Heart right ventricle (tissue), 16 donors: Measurements from ENCODE around the gene SMIM12. TPM values are rescaled to one million over a fixed set of nuclear protein-coding genes. Genes with fewer than 3 reads are reported as not detected.

Experiments used
- ATAC-seq, 8 donors: fragments of 200-7000 bp; cut with Tn5 transposase; one replicate each; pipeline ENCODE4 v1.9.1; 2020; ENCODE audit warnings: mild to moderate bottlenecking in 8 of 8, moderate library complexity in 8 of 8, moderate number of reproducible peaks in 1 of 8
- DNase-seq, 2 donors: peaks; one replicate each; pipeline ENCODE4 v3.0.0-alpha.2; 2020
- H3K27ac ChIP-seq, 10 donors: fragments of 200-600 bp; sonication (generic) in 2 of 10; one replicate each; pipeline versions ENCODE4 v1.5.0 to v1.8.0; 2020 to 2022; ENCODE audit warnings: mild to moderate bottlenecking in 3 of 10
- H3K27me3 ChIP-seq, 7 donors: fragments of 200-600 bp; one replicate each; pipeline ENCODE4 v1.8.0; 2021 to 2022; ENCODE audit warnings: mild to moderate bottlenecking in 2 of 7
- H3K36me3 ChIP-seq, 9 donors: fragments of 200-600 bp; sonication (generic) in 1 of 9; one replicate each; pipeline versions ENCODE4 v1.5.0 to v1.8.0; 2020 to 2022; ENCODE audit warnings: mild to moderate bottlenecking in 2 of 9
- H3K4me1 ChIP-seq, 9 donors: fragments of 200-600 bp; sonication (generic) in 1 of 9; one replicate each; pipeline versions ENCODE4 v1.5.0 to v1.8.0; 2020 to 2022; ENCODE audit warnings: mild to moderate bottlenecking in 4 of 9
- H3K4me3 ChIP-seq, 10 donors: fragments of 200-600 bp; sonication (generic) in 2 of 10; one replicate each; pipeline versions ENCODE4 v1.5.0 to v1.8.0; 2020 to 2022; ENCODE audit warnings: mild to moderate bottlenecking in 7 of 10, moderate library complexity in 2 of 10
- H3K9me3 ChIP-seq, 11 donors: fragments of 200-600 bp in 10 of 11; sonication (generic) in 2 of 11; one replicate each; pipeline versions ENCODE4 v1.5.0 to v1.8.0; 2013 to 2022; ENCODE audit warnings: mild to moderate bottlenecking in 2 of 11, control low read depth in 1 of 11, moderate library complexity in 1 of 11
- CTCF ChIP-seq, 9 donors: fragments of 200-600 bp; sonication (generic) in 2 of 9; IDR thresholded peaks; one replicate each; pipeline versions ENCODE4 v1.5.0 to v1.8.0; 2021 to 2022; ENCODE audit warnings: antibody characterized with exemption in 9 of 9, mild to moderate bottlenecking in 5 of 9, moderate library complexity in 1 of 9
- WGBS, 2 donors: extraction: QIAGEN DNeasy Blood & Tissue Kit; methylation state at CpG; one replicate each; pipeline ENCODE4 v1.1.7; 2013; ENCODE audit warnings: inconsistent platforms in 1 of 2; 5-methylcytosine and 5-hydroxymethylcytosine counted together
- intact Hi-C, 10 donors: fragments of 100-400 bp; cut with DNase I; formaldehyde crosslinking; loops; one replicate each; pipeline versions ENCODE4 v1.11.1 to v1.14.2; 2022
- polyA plus RNA-seq, 2 donors: library from polyadenylated mRNA; stranded (reverse); fragments of 200-250 nt; gene quantifications; one replicate each; pipeline ENCODE4 v1.2.3, GENCODE V29; 2013
- total RNA-seq, 10 donors: library from RNA; stranded (reverse); fragmentation: NEBNext Ultra II Directional in 3 of 10; extraction: Animal tissue kit (Norgen Biotek cat#: 25700) in 3 of 10; gene quantifications; one replicate each; pipeline versions ENCODE4 v1.2.1 to v1.2.4, GENCODE V29; 2021 to 2023
- donor health status: Arrhythmogenic right ventricular cardiomyopathy.
- donor health status: ischemic (EF 13 %, LVEDD 7.1; RV severe dilation, severe dysfunction).
- donor health status: healthy with polysubstance abuse.
- donor health status: DM: no; HTN: yes; CAD: no.
- donor health status: DM: no; HTN: no; CAD: no.
- donor health status: ischemic (EF 25% LVEDD 6.9; RV normal size, moderate dysfunction).
- donor health status: ischemic (EF 25% LVEDD 5.7; RV mildly dilated, moderate dysfunction).
- donor health status: healthy.
- donor health status: DM: yes; HTN: yes; CAD: no.
- donor health status: Ischemic cardiomyopathy.
- donor health status: ischemic (EF 35%, LVEDD 5.7; RV mildly dilated, moderate dysfunction).
- donor health status: nonischemic (EF 11% LVEDD 7.7; RV severe dilation, severe dysfunction).
- donor health status: DM: yes; HTN: yes; CAD: no.
- donor health status: PGD.
- donor health status: ischemic (EF 29% LVEDD 5.4; RV normal size, mild dysfunction).
- donor health status: nonischemic (EF 23%, LVEDD 6.1; RV moderate dilation, normal function).

Gene SMIM12
- total and polyA plus RNA-seq, 12 donors = 9.7 to 78.1 (median 43.7) TPM

- Histone ChIP-seq H3K36me3 (no peaks in the 10 kb centered on the region), H3K4me1 (peaks cover 0 to 23% (median 13%) of the 10 kb centered on the region in 9 donors), H3K27ac (no peak overlapping the region), H3K4me3 (no peak overlapping the region), H3K27me3 (peaks cover 0 to 41% (median 34%) of the 10 kb centered on the region in 7 donors), H3K9me3 (no peaks in the 10 kb centered on the region)
- WGBS, 2 donors = 57 to 58% methylated on average over 2 of the region's 2 CpGs
- intact Hi-C loops = loop anchor here in 1 of 10 donors (10.0 kb wide), 1 partner anchor 104 kb away; no protein-coding TSS in a partner anchor
- no peak for TF ChIP-seq CTCF (IDR thresholded peaks at IDR 0.05)
- ATAC-seq = no peak
- no peak for DNase-seq
Measured at GRCh38 chr1:34870395-34870794, 10.8 kb upstream of the SMIM12 start.

- 87 to 90% methylated on average over 4 of the region's 4 CpGs for WGBS, 2 donors
- no peak for DNase-seq
- H3K27me3 ChIP-seq = peaks cover 0 to 36% (median 29%) of the 10 kb centered on the region in 7 donors
- H3K9me3 ChIP-seq = no peaks in the 10 kb centered on the region
- H3K4me3 ChIP-seq = no peak overlapping the region
- H3K4me1 ChIP-seq = peaks cover 0 to 23% (median 15%) of the 10 kb centered on the region in 9 donors
- no peak for ATAC-seq
- H3K36me3 ChIP-seq = no peaks in the 10 kb centered on the region
- TF ChIP-seq CTCF (IDR thresholded peaks at IDR 0.05) = no peak
- intact Hi-C loops = loop anchor here in 7 of 10 donors (5.0 to 10.0 kb wide), 4 partner anchors 82 to 325 kb away; partner anchors contain the start of genes TMEM35B (in 3 of the 7) and SFPQ (in 1 of the 7)
- no peak overlapping the region for H3K27ac ChIP-seq
Measured at GRCh38 chr1:34869760-34870159, 10.2 kb upstream of the SMIM12 start.

GRCh38 chr1:34868230-34869049, 8.9 kb upstream of the SMIM12 start:
- ATAC-seq = peak in 1 of 8 donors; percentile 6
- WGBS, 2 donors = 90 to 93% methylated on average over 44 of the region's 44 CpGs

More at GRCh38 chr1:34868230-34869049, 8.9 kb upstream of the SMIM12 start:
- no peaks in the 10 kb centered on the region for H3K9me3 ChIP-seq
- H3K4me1 ChIP-seq = peaks cover 0 to 23% (median 15%) of the 10 kb centered on the region in 9 donors
- H3K27me3 ChIP-seq = peaks cover 0 to 25% (median 16%) of the 10 kb centered on the region in 7 donors
- intact Hi-C loops = loop anchor here in 6 of 10 donors (5.0 to 10.0 kb wide), 3 partner anchors 81 to 326 kb away; partner anchors contain the start of genes TMEM35B (in 3 of the 6) and SFPQ (in 1 of the 6)
- TF ChIP-seq CTCF (IDR thresholded peaks at IDR 0.05) = no peak
- no peak overlapping the region for H3K4me3 ChIP-seq
- H3K36me3 ChIP-seq = no peaks in the 10 kb centered on the region
- no peak for DNase-seq
- H3K27ac ChIP-seq = no peak overlapping the region
